Renal pelvis (tissue), 4 donors: ENCODE data around the gene FRAS1. TPM values are rescaled to one million over a fixed set of nuclear protein-coding genes. Genes with fewer than 3 reads are reported as not detected.
"Not testable (repeated sequence)": the region's sequence is repeated elsewhere in the genome, so short reads cannot be mapped to it uniquely, and the experiment has no call there.

Experiments
- DNase-seq: peaks from one replicate; pipeline ENCODE4 v3.0.0-alpha.2; 2013
- polyA plus RNA-seq, 3 donors: library from polyadenylated mRNA; unstranded; fragments of 120-200 nt; gene quantifications; one replicate each; pipeline ENCODE4 v1.2.1, GENCODE V29; 2013; ENCODE audit not compliant: insufficient read length in 3 of 3

FRAS1 gene
- polyA plus RNA-seq, 3 donors = 84.7 to 103 (median 102) TPM

- DNase-seq = no peak
Observed at GRCh38 chr4:78265006-78265405, 207.9 kb downstream of the FRAS1 start.

DNA sequence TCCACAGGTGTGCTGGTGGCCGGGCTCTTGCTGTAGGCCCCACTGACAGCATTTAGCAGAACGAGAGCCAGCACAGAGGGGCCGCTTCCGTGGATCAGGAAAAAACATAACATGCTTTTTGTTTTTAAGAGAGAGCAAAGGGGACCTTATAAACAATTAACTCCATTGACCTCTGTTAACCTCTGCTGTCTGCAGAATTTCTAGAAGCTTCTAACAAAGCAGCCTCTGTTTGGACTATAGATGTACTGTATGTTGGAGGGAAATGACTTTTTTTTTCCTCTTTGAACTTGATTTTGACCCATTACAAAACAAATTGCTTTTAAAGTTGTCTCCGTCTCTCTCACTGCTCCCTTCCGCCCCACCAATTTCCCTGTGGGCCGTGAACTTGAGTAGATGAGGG, 210.7 kb downstream of the FRAS1 start:
- no peak for DNase-seq

GRCh38 chr4:78268597-78268996, 211.5 kb downstream of the FRAS1 start:
- no peak for DNase-seq

- DNase-seq = not testable (repeated sequence)
Observed at GRCh38 chr4:78275450-78275849, 218.3 kb downstream of the FRAS1 start.

DNA sequence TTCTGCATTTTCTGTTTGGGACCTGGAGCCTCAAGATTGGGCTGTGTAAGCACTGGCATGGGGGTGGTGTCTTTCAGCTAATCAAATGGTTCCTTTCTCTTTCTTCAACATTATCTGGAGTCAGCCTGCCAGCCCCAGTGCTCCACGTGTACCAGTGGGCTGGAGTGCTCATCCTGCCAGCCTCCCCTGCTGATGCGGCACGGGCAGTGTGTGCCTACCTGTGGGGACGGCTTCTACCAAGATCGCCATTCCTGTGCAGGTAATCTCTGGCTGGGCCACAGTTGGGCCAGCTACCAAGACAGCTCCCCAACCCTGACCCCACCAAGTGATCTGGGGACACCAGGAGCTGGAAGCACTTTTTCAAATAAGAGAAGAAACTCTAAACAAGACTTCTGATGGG, 229.2 kb downstream of the FRAS1 start:
- DNase-seq = no peak

DNA sequence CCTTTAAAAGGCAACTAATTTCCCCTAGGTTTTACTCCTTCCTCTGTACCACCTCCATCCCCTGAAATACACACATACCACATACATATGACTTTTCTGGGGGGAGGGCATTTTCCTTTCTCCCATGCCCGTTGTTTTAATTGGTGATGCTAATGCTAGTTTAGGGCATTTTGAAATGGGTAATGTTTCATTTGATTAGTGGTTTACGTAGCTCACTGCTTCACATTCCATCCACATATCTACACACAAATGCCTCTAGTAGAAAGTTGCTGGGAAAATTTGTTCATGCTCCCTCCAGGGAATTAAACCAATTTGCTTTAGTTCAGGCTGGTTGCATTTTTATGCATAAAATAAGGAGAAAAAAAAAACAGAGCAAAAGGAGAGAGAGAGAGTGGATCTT, 231.2 kb downstream of the FRAS1 start:
- no peak for DNase-seq

DNA sequence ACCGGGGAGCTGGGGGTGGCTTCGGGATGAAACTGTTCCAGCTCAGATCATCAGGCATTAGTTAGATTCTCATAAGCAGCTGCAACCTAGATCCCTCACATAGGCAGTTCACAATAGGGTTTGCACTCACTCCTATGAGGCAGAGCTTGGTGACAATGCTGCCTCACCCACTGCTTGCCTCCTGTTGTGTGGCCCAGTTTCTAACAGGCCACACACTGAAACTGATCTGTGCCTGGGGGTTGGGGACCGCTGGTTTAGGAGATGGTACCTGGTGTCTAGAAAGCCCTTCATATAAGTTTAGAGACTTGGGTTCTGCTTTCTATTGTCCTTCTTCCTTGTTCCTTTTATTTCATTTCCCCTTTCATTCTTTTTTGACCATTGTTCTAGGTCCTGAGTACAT, 234.2 kb downstream of the FRAS1 start:
- no peak for DNase-seq

- no peak for DNase-seq
Observed at GRCh38 chr4:78292341-78292740, 235.2 kb downstream of the FRAS1 start.

GRCh38 chr4:78292856-78293255, 235.7 kb downstream of the FRAS1 start:
- DNase-seq = no peak

DNA sequence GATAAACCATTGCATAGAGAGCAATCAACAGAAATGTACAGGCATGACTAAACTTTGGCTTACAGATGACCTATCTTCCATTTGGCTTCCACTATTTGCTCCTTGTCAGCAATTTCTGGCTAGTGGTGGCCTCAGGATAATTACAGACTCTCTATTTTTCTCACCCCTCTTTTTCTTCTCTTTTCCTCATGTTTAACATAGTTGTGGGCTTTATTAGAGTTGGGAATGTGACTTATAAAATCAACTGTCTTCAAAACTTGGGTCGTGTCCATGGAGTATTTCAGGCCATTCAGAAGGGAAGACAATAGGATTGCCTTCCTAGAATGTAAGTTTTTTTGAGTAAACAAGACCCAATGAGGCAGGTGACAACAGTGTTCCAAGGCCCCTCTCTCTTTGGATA, 236.2 kb downstream of the FRAS1 start:
- no peak for DNase-seq

DNA sequence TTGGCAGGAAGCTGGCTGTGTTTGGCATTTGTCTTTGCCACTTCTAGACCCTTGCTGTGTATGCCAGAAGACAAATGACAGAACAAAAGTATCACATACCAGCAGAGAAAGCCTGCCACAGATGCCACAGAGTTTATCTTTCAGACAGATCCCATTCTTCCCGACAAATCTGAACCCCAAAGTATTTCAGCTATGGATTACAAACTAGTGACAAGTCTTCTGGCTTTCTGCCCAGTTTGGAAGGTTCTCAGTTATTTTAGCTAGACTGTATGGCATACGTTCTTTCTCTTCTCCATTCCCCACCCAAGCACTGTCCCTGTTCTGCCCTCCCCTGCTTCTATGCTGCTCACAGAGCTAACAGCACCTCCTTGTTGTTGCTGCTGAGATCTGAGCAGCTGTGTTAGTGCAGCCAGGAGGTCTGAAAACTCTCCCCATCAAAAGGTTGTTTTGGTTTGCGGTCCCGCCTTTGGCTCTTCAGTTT, 236.7 kb downstream of the FRAS1 start:
- no peak for DNase-seq

DNA sequence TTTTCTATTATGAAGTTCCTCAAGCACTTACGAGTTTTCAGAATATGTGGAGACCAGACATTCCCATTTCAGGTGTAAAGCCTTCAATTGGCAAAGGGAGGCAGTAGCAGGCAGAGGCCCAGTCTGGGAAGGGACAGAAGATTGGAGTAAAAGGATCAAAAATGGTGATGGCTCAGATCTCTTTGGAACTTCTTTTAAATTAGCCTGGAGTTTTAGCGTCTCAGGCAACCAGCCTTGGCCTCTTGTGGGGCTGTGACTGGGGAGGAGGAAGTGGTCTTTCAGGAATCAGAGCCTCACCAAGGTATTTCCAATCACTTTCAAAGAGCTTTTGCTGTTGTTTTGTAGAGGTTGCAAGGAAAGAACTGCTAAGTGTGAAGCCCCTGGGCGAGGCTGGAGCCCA, 239.1 kb downstream of the FRAS1 start:
- DNase-seq = no peak

GRCh38 chr4:78297116-78297800, 240.1 kb downstream of the FRAS1 start:
- no peak for DNase-seq

GRCh38 chr4:78298618-78299017, 241.5 kb downstream of the FRAS1 start:
- DNase-seq = no peak

DNA sequence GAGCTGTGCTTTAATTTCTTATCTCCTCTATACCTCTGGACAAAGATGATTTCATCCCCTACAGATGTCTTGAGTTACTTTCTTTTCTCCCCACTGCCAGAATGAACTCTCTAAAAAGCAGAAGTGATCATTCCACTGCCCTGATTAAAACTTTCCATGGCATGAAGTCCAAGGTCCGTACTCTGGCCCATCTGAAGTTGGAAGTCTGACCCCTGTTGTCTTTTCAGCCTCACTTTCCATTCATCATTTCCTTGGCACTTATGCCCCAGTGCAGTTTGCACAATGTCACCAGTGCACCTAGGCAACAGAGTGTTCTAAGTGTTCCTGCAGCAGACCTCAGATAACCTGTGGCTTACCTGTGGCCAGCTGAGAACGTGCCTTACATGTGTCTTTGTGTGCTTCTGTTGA, 242.4 kb downstream of the FRAS1 start:
- DNase-seq = no peak

DNA sequence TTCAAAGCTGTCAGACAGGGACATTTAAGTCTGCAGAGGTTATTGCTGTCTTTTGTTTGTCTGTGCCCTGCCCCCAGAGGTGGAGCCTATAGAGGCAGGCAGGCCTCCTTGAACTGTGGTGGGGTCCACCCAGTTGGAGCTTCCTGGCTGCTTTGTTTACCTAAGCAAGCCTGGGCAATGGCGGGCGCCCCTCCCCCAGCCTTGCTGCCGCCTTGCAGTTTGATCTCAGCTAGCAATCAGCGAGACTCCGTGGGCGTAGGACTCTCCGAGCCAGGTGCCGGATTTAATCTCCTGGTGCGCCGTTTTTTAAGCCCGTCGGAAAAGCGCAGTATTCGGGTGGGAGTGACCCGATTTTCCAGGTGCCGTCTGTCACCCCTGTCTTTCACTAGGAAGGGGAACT, 250.1 kb downstream of the FRAS1 start:
- not testable (repeated sequence) for DNase-seq

DNA sequence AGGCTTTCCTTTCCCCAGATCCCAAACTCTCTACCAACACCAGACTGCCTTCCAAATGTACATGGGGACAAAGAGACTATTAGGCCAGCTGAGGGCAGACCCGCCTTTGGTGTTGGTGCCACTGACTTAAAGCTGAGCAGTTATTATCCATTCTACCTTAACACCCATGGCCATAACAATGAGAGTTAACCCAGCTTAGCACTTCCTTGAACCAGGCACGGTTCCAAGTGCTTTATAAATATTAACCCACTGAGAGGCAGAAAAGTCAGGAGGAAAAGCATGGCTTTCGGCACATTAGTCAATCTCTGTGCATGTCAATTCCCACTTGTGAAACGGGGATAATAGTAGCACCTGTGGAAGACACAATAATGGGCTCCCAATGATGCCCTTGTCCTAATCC, 251.4 kb downstream of the FRAS1 start:
- DNase-seq = no peak

- DNase-seq = no peak
Observed at GRCh38 chr4:78309352-78309751, 252.2 kb downstream of the FRAS1 start.

DNA sequence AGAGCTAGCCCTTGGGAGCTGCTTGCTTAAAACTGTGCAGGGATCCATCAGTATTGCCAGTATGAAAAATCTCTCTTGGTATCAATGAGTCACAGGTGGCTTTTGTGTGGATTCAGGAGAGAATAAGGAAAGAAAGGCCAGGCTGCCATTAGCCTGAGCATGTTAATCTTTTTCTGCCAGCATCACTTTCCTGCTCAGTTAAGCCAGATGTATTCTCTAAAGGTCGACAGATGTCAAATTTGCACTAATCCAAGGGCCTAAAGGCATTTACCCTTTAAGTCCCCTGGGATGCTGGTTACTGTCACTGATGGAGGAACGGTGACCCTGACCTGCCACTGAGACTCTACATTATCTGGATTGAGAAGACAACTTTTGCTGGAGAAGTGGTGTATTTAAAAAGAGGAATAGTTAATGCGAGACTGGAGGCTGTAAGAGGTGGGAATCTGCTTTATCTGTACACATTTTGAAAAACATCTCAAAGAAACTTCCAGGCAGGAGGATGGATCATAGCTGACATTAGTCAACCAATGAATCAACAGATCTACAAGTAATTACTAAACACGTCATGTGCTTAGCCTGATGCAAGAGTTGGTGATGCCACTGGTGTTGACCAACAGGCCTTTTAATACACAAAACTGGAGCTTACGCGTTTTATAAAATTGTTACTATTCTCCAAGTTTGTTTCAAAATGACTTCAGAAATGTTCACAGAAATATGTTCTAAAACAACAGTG, 253.1 kb downstream of the FRAS1 start:
- no peak for DNase-seq

DNA sequence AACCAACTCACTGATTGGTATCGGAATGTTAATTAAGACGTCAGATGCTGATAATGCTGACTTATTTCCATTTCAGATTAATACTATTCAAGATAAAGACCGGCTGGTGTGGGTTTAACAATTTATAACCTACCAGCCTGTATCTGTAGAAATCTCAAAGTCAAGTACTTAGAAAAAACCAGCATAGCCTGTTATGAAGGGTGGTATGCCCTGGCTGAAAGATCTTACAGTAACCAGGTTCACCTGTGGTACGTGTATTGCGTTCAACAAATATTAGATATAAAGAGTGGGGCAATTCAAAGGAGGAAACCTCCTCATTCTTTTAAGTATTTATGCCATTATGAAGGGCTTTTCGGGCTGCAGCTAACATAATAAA, 253.6 kb downstream of the FRAS1 start:
- no peak for DNase-seq

DNA sequence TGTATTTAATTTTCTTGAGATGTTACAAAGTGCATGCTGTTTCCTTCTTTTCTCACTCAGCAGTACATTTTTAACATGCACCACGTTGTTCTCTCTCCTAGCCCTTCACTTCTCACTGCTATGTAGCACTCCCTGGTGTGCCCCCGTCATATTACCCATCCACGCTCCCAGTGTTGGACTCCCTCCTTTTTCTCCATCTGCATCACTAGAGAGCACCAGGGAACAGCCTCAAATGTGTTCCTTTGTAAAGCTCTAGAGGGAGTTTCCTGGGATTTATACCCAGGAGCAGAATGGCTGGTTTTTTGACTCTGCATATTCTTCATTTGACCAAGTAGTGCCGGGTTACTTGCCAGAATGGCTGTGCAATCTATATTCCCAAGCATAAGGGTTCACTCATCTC, 254.2 kb downstream of the FRAS1 start:
- DNase-seq = no peak

DNA sequence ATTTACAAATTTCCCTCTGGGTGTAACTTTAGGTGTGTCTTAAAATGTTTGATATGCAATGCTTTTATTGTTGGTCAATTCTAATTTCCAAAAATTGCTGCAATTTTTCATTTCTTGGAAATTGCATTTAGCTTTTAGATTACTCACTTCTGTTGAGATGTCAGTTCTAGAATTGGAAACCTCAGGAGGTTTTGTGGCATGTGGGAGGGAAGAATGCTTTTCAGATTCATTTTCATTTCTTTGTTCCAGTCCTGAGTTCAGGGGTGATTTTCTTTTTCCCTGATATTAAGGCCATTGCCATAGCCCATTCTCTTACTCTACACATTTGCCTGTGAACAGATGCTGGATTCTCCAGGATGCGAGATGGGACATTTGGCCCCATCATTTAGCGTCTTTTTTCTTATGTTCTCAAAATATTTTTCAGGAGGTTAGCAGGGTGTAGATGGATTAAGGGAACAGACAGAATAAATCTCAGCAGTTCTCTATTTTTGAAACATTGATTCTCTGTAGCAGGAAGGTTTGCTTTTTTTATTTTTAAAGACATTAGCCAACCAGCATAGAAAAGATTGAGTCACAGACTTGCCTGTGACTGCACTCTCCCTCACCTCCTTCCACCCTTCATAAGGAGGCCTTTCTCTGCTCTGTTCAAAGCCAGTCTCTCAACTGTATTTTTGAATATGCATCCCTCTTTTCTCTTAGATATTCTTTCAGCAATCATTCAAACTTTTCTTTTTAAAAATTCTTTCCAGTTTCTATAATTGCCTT, 256.0 kb downstream of the FRAS1 start:
- DNase-seq = no peak

- DNase-seq = no peak
Observed at GRCh38 chr4:78313754-78314120, 256.6 kb downstream of the FRAS1 start.
